AG09309 (cell line): ENCODE results near the gene MED13L.

Experiments
- DNase-seq: peaks from one replicate; pipeline ENCODE4 v3.0.0-alpha.2; 2010; ENCODE audit warnings: low read depth
- H3K4me3 ChIP-seq: 2 replicates; pipeline ENCODE4 v1.5.1; 2011; ENCODE audit warnings: mild to moderate bottlenecking, low read depth, low read length, moderate library complexity; ENCODE audit not compliant: control insufficient read depth
- CTCF ChIP-seq: IDR thresholded peaks from 2 replicates; pipeline ENCODE4 v1.5.1; 2011; ENCODE audit warnings: mild to moderate bottlenecking, low read depth, low read length, inconsistent platforms; ENCODE audit not compliant: insufficient read depth, control insufficient read depth; ENCODE audit errors: missing control alignments

MED13L gene

GRCh38 chr12:116121453-116121871 is 156.0 kb downstream of the MED13L start:
- no peak for TF ChIP-seq CTCF
- H3K4me3 ChIP-seq = no peak overlapping the region
- DNase-seq = no peak

GRCh38 chr12:116116650-116117424 is 160.7 kb downstream of the MED13L start:
- no peak for DNase-seq
- no peak for TF ChIP-seq CTCF
- no peak overlapping the region for H3K4me3 ChIP-seq

DNA sequence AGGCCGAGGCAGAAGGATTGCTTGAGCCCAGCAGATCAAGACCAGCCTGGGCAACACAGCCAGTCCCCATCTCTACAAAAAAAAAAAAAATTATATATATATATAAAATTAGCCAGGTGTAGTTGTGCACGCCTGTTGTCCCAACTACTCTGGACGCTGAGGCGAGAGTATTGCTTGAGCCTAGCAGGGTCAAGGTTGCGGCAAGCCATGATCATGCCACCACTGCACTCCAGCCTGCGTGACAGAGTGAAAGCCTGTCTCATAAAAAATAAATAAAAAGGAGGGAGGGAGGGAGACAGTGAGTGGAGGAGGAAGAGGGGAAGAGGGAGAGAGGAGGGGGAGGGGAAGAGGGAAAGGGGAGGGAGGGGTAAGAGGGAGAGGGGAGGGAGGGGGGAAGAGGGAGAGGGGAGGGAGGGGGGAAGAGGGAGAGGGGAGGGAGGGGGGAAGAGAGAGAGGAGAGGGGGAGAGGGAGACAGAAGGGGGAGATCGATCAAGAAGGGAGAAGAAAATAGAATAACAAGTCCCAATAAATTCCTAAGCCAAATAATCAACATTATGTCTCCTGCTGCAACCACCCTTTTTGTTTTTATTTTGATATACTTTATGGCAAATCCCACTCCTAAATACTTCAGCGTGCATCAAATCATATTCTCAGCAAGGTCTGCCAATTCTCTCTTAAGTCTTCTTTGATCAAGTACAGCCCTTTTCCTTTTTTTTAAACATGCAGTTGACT is 163.9 kb downstream of the MED13L start:
- TF ChIP-seq CTCF = no peak
- no peak for DNase-seq
- no peak overlapping the region for H3K4me3 ChIP-seq

- no peak for TF ChIP-seq CTCF
- H3K4me3 ChIP-seq = no peak overlapping the region
- no peak for DNase-seq
These were observed 170.6 kb downstream of the MED13L start for GRCh38 chr12:116106870-116107269.

DNA sequence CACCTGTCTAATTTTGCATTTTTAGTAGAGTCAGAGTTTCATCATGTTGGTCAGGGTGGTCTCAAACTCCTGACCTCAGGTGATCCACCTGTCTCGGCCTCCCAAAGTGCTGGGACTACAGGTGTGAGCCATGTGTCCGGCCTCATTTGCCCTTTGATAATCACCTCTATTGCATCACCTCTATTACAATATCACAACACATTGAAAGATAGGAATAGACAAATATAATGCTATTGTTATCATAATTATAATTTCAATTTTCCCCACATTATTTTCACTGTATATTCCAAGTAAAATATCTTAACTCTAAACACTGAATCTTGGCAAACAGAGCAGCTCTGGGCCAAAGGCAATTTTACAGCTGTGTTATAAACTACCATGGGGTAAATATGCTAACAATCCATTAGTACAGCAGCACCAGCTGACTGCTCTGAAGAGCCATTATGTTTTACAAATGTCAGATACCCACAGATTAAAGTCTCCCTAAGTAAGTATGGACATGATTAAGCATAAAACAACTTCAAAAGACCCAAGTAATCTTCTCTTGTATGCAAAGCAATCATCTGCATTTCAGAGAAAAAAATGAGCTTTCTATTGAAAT is 173.2 kb downstream of the MED13L start:
- DNase-seq = no peak
- TF ChIP-seq CTCF = no peak

DNA sequence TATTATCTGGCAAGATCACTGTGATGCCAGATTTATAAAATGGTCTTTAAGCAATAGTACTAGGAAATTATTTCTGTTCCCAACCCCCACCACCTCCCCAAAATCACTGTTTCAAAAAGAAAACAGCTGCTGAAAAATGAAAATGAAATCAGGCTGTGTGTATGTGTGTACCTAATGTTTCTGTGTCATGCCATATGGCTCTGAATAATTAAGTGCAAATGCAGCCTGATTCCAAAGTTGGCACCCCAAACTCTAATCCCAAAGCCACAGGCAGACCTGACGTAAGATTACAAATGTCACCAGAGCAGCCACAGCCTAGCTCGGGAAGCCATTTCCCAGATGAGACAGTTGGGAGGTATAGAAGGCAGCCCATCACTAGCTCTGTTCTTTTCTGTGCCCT is 175.5 kb downstream of the MED13L start:
- TF ChIP-seq CTCF = no peak
- no peak overlapping the region for H3K4me3 ChIP-seq
- no peak for DNase-seq

More for the DNA sequence above, 173.2 kb downstream of the MED13L start:
- no peak overlapping the region for H3K4me3 ChIP-seq
